ENCODE data around the gene XCL1. TPM values are rescaled to one million over a fixed set of nuclear protein-coding genes. Genes with fewer than 3 reads are reported as not detected.

The XCL1 gene
- total and polyA plus RNA-seq, 10 of the 15 experiments (the other 5 are each of a cell fraction or from before 2014, with no cell fraction given), result 0.68 to 1,222 (median 12.2) TPM

DNA sequence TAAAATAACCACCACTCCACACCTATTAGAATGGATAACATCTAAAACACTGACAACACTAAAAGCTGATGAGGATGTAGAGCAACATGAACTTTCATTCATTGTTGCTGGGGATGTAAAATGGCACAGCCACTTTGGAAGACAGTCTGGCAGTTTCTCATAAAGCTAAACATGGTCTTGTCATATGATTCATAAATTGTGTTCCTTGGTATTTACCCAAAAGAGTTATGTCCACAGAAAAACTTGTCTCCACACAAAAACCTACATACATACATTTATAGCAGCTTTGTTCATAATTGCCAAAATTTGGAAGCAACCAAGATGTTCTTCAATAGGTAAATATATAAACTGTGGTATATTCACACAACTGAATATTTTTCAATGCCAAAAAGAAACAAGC is 16.0 kb upstream of the XCL1 start:
- FAIRE-seq (no peak), DNase-seq (ENCODE audit: low read depth, low spot score) (no peak), ATAC-seq (no peak)
- no peak overlapping the region for H3K9ac ChIP-seq (ENCODE audit: control insufficient read depth, insufficient read depth, low read length)
- no peak overlapping the region for H2AFZ ChIP-seq (ENCODE audit: control insufficient read depth, low read depth, low read length)
- ChIA-PET POLR2A (interaction anchor here (1.5 to 2.3 kb wide), 5 partner anchors 26 to 50 kb away, joined by 3 to 7 read pairs (median 5); no protein-coding TSS in a partner anchor), SMC1A (ENCODE audit: uncharacterized antibody, unreplicated experiment) (interaction anchor here (0.7 to 3.2 kb wide), 19 partner anchors 9 to 217 kb away, joined by 3 to 21 read pairs (median 4); no protein-coding TSS in a partner anchor), CTCF (interaction anchor here (0.8 to 2.2 kb wide), 9 partner anchors 9 to 218 kb away, joined by 3 to 14 read pairs (median 4); no protein-coding TSS in a partner anchor), RAD21 (ENCODE audit: unreplicated experiment) (interaction anchor here (1.0 to 3.2 kb wide), 9 partner anchors 9 to 94 kb away, joined by 4 to 17 read pairs (median 6); no protein-coding TSS in a partner anchor)
- no peaks in the 10 kb centered on the region for H3K9me3 ChIP-seq (replicated peaks; ENCODE audit: control insufficient read depth, insufficient read depth, low read length)
- H3K79me2 ChIP-seq (ENCODE audit: control insufficient read depth, insufficient read depth, low read length), result no peaks in the 10 kb centered on the region
- H3K27ac ChIP-seq (ENCODE audit: control insufficient read depth, insufficient read depth), result no peak overlapping the region
- H4K20me1 ChIP-seq (ENCODE audit: control insufficient read depth, insufficient read depth), result no peaks in the 10 kb centered on the region
- BruUV-seq (replicated peaks), result no TSS peak
- TF ChIP-seq, protein P1, sequence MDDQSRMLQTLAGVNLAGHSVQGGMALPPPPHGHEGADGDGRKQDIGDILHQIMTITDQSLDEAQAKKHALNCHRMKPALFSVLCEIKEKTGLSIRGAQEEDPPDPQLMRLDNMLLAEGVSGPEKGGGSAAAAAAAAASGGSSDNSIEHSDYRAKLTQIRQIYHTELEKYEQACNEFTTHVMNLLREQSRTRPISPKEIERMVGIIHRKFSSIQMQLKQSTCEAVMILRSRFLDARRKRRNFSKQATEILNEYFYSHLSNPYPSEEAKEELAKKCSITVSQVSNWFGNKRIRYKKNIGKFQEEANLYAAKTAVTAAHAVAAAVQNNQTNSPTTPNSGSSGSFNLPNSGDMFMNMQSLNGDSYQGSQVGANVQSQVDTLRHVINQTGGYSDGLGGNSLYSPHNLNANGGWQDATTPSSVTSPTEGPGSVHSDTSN (IDR thresholded peaks at IDR 0.05; ENCODE audit: insufficient replicate concordance, low read depth, low read length), result no peak
- TF ChIP-seq KAT2A (conservative IDR thresholded peaks at IDR 0.05; ENCODE audit: control insufficient read depth, low read depth, low read length) (no peak), KDM1A (IDR thresholded peaks at IDR 0.05; ENCODE audit: borderline replicate concordance) (no peak), BACH1 (IDR thresholded peaks at IDR 0.05; ENCODE audit: borderline replicate concordance) (no peak), SUZ12 (IDR thresholded peaks at IDR 0.05; ENCODE audit: unreplicated experiment) (no peak), DPF2 (IDR thresholded peaks at IDR 0.05) (no peak), PAX8 (IDR thresholded peaks at IDR 0.05) (no peak), STAT1 (conservative IDR thresholded peaks at IDR 0.05) (no peak), SMAD1 (IDR thresholded peaks at IDR 0.05; ENCODE audit: low read depth, partially characterized antibody) (no peak), CHD2 (IDR thresholded peaks at IDR 0.05; ENCODE audit: borderline replicate concordance, low read depth, low read length) (no peak)
- TF ChIP-seq, protein P2, sequence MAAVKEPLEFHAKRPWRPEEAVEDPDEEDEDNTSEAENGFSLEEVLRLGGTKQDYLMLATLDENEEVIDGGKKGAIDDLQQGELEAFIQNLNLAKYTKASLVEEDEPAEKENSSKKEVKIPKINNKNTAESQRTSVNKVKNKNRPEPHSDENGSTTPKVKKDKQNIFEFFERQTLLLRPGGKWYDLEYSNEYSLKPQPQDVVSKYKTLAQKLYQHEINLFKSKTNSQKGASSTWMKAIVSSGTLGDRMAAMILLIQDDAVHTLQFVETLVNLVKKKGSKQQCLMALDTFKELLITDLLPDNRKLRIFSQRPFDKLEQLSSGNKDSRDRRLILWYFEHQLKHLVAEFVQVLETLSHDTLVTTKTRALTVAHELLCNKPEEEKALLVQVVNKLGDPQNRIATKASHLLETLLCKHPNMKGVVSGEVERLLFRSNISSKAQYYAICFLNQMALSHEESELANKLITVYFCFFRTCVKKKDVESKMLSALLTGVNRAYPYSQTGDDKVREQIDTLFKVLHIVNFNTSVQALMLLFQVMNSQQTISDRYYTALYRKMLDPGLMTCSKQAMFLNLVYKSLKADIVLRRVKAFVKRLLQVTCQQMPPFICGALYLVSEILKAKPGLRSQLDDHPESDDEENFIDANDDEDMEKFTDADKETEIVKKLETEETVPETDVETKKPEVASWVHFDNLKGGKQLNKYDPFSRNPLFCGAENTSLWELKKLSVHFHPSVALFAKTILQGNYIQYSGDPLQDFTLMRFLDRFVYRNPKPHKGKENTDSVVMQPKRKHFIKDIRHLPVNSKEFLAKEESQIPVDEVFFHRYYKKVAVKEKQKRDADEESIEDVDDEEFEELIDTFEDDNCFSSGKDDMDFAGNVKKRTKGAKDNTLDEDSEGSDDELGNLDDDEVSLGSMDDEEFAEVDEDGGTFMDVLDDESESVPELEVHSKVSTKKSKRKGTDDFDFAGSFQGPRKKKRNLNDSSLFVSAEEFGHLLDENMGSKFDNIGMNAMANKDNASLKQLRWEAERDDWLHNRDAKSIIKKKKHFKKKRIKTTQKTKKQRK (IDR thresholded peaks at IDR 0.05; ENCODE audit: low read depth, low read length), result no peak
- TF ChIP-seq, protein P3, sequence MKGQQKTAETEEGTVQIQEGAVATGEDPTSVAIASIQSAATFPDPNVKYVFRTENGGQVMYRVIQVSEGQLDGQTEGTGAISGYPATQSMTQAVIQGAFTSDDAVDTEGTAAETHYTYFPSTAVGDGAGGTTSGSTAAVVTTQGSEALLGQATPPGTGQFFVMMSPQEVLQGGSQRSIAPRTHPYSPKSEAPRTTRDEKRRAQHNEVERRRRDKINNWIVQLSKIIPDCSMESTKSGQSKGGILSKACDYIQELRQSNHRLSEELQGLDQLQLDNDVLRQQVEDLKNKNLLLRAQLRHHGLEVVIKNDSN (IDR thresholded peaks at IDR 0.05; ENCODE audit: borderline replicate concordance, extremely low read length, insufficient read depth, low read depth, low read length), result no peak
- TF ChIP-seq, protein P4, sequence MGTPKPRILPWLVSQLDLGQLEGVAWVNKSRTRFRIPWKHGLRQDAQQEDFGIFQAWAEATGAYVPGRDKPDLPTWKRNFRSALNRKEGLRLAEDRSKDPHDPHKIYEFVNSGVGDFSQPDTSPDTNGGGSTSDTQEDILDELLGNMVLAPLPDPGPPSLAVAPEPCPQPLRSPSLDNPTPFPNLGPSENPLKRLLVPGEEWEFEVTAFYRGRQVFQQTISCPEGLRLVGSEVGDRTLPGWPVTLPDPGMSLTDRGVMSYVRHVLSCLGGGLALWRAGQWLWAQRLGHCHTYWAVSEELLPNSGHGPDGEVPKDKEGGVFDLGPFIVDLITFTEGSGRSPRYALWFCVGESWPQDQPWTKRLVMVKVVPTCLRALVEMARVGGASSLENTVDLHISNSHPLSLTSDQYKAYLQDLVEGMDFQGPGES (IDR thresholded peaks at IDR 0.05), result no peak
- H3K4me2 ChIP-seq (ENCODE audit: control insufficient read depth, insufficient read depth), result no peak overlapping the region
- H3K27me3 ChIP-seq (replicated peaks in 1 of 2; ENCODE audit: control insufficient read depth in 2 of 2, insufficient read depth in 2 of 2, low read length in 1 of 2), result no peaks in the 10 kb centered on the region
- no peaks in the 10 kb centered on the region for H3K36me3 ChIP-seq (ENCODE audit: control insufficient read depth in 2 of 2, insufficient read depth in 2 of 2, low read length in 1 of 2)
- no peak overlapping the region for H3K4me3 ChIP-seq
- in situ Hi-C loops (cut with MboI), result no loop called here
- H3K4me1 ChIP-seq (ENCODE audit: control insufficient read depth, insufficient read depth, low read length), result no peaks in the 10 kb centered on the region
- intact Hi-C loops (cut with micrococcal nuclease; ENCODE audit: unreplicated experiment), result no loop called here
